ENCODE data around the gene FOXD1. TPM values are rescaled to one million over a fixed set of nuclear protein-coding genes. Genes with fewer than 3 reads are reported as not detected.
"Not testable (repeated sequence)": the region's sequence is repeated elsewhere in the genome, so short reads cannot be mapped to it uniquely, and the experiment has no call there.

The FOXD1 gene
- polyA plus RNA-seq (ENCODE audit: insufficient read length in 3 of 3): 10 to 100 TPM; 11.5 to 16.4 (median 12.7) TPM
- long read RNA-seq, donor 1, transcript FOXD1-202 (1 exons, 2,272 nt): major isoform, 32 of 32 reads
- long read RNA-seq, donor 1, partial matches to known transcripts: 0 of 32 reads
- long read RNA-seq, donor 1, other reads (novel, unspliced or antisense): 0 of 32 reads
- long read RNA-seq, donor 2, transcript FOXD1-202 (1 exons, 2,272 nt): major isoform, 21 of 22 reads
- long read RNA-seq, donor 2, partial matches to known transcripts: 0 of 22 reads
- long read RNA-seq, donor 2, other reads (novel, unspliced or antisense): 0 of 22 reads
- long read RNA-seq, donor 3, transcript FOXD1-202 (1 exons, 2,272 nt): major isoform, 16 of 17 reads
- long read RNA-seq, donor 3, partial matches to known transcripts: 0 of 17 reads
- long read RNA-seq, donor 3, other reads (novel, unspliced or antisense): 0 of 17 reads
- long read RNA-seq, donor 4, transcript FOXD1-202 (1 exons, 2,272 nt): major isoform, 13 of 14 reads
- long read RNA-seq, donor 4, partial matches to known transcripts: 0 of 14 reads
- long read RNA-seq, donor 4, other reads (novel, unspliced or antisense): 0 of 14 reads
- long read RNA-seq, donor 5: 0 reads
- long read RNA-seq, donor 6, transcript FOXD1-202 (1 exons, 2,272 nt): major isoform, 23 of 23 reads
- long read RNA-seq, donor 6, partial matches to known transcripts: 0 of 23 reads
- long read RNA-seq, donor 6, other reads (novel, unspliced or antisense): 0 of 23 reads
- long read RNA-seq, donor 7, transcript FOXD1-202 (1 exons, 2,272 nt): major isoform, 11 of 12 reads
- long read RNA-seq, donor 7, partial matches to known transcripts: 0 of 12 reads
- long read RNA-seq, donor 7, other reads (novel, unspliced or antisense): 0 of 12 reads
- long read RNA-seq, donor 8: 0 reads
- long read RNA-seq, donor 9, transcript FOXD1-202 (1 exons, 2,272 nt): major isoform, 20 of 20 reads
- long read RNA-seq, donor 9, partial matches to known transcripts: 0 of 20 reads
- long read RNA-seq, donor 9, other reads (novel, unspliced or antisense): 0 of 20 reads
- long read RNA-seq, donor 10, transcript FOXD1-202 (1 exons, 2,272 nt): major isoform, 11 of 13 reads
- long read RNA-seq, donor 10, partial matches to known transcripts: 0 of 13 reads
- long read RNA-seq, donor 10, other reads (novel, unspliced or antisense): 0 of 13 reads
- long read RNA-seq, donor 11, transcript FOXD1-202 (1 exons, 2,272 nt): major isoform, 9 of 9 reads
- long read RNA-seq, donor 11, partial matches to known transcripts: 0 of 9 reads
- long read RNA-seq, donor 11, other reads (novel, unspliced or antisense): 0 of 9 reads
- long read RNA-seq, donor 12, transcript FOXD1-202 (1 exons, 2,272 nt): major isoform, 6 of 7 reads
- long read RNA-seq, donor 12, partial matches to known transcripts: 0 of 7 reads
- long read RNA-seq, donor 12, other reads (novel, unspliced or antisense): 0 of 7 reads
- long read RNA-seq, donor 13: 0 reads
- long read RNA-seq, donor 14, transcript FOXD1-202 (1 exons, 2,272 nt): major isoform, 14 of 14 reads
- long read RNA-seq, donor 14, partial matches to known transcripts: 0 of 14 reads
- long read RNA-seq, donor 14, other reads (novel, unspliced or antisense): 0 of 14 reads
- long read RNA-seq, donor 15, transcript FOXD1-202 (1 exons, 2,272 nt): major isoform, 10 of 11 reads
- long read RNA-seq, donor 15, partial matches to known transcripts: 0 of 11 reads
- long read RNA-seq, donor 15, other reads (novel, unspliced or antisense): 0 of 11 reads
- long read RNA-seq, donor 16, transcript FOXD1-202 (1 exons, 2,272 nt): major isoform, 39 of 40 reads
- long read RNA-seq, donor 16, partial matches to known transcripts: 0 of 40 reads
- long read RNA-seq, donor 16, other reads (novel, unspliced or antisense): 0 of 40 reads

DNA sequence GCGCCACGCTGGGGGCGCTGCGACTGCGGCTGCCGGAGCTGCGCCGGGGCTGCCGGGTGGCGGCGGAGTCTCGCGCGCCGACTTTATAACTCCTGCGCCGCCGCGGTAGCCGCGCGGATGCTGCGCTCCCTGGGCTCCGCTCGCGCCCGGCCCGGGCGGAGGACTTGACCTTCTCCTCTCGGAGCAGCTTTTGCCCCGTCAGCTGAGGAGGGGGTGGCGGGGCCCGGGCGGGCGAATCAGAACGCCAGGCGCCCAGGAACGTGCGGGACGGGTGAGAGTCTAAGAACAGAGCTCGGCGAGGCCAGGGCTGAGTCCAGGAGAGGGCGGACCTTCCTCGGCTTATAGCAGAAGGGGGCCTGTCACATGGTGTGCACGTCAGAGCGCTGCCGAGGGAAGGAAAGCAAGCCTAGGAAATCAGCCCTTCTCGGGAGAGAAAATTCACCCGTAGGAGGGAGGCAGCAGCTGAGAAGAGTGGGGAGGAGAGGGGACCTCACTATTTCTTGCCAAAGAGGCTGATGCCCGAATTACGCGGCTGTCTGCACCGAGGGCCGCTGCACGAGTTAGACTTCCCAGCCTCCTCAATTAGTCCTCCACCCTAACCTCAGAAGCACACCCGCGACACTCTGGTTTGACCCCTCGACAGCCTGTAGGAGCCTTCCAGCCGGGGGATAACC, at the start of gene FOXD1:
Gene FOXD1 (minus strand): TSS at position 315 of the 674 bp plus-strand sequence. CDS start 415 bp downstream, outside the sequence.
- peak in 7 of 11 donors; percentile 84 to 91 (median 90) for DNase-seq (ENCODE audit: extremely low read depth in 1 of 11, low read depth in 9 of 11, low spot score in 4 of 11)

DNA sequence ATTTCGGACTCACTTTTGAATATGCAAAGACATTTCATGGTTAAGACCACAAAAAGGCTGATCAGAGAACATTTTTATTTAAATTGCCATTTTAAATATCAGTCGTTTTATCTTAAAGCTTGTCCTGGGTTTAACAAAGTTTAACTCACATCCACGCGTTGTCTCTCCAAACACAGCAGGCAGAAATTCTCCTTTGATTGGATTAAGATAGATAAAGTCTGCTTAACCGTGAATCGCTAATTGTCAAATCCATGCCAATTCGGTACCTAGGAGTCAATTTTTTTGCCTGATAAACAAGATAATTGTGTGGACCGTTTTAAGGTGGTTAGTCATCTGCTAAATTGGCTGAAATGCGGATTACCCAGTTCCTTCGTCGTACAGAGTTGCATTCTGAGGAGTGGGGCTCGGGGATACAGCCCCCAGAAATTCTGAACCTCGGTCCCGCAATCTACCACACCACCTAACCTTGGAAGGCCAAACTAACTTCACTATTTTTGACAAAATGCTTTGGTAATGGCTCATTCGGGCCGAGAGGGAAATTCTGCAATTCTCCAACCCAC, 49.0 kb upstream of the FOXD1 start:
- DNase-seq (ENCODE audit: extremely low read depth in 1 of 11, low read depth in 9 of 11, low spot score in 4 of 11): no peak

DNA sequence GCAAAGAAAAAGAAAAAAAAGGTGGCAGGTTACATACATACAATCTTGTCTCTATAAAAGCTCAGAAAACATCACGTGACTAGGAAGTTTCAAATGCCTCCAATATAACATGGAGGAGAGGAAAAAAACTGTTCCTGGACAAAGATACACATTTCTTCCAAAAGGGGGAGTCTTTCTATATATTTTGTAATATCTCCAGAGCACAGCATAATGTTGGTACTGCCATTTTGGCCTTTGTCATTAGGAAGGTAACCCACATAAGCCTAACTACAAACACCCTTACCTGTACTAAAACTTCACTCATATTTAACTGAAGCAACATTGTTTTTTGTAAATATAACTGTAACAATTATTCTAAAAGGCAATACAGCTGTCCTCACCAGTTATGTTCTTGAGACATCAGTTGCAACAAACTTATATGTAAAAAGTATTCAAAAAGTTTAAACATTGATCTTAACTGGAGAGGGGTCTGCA, 48.4 kb upstream of the FOXD1 start:
- DNase-seq (ENCODE audit: extremely low read depth in 1 of 11, low read depth in 9 of 11, low spot score in 4 of 11): peak in 4 of 11 donors; percentile 36 to 73 (median 48)

DNA sequence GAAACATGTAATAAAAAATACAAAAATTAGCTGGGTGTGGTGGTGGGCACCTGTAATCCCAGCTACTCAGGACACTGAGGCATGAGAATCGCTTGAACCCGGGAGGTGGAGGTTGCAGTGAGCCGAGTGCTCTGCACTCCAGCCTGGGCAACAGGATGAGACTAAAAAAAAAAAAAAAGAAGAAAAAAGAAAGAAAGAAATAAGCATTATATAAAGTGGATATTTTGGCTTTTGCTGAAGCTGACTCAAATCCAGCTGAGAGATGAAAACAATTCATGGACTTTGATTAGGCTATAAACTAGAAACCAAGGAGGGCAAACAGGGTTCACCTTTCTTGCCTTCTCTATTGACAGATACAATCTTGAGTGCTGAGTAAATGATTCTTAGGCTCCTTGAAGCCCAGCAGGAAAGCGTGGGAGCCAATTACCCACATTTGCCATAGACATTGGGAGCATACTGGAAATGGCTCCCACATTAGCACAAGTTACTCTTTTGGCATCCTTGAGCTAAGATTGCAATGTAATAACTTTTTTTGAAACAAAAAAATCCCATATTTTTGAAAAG, 47.3 kb upstream of the FOXD1 start:
- DNase-seq (ENCODE audit: extremely low read depth in 1 of 11, low read depth in 9 of 11, low spot score in 4 of 11): no peak

DNA sequence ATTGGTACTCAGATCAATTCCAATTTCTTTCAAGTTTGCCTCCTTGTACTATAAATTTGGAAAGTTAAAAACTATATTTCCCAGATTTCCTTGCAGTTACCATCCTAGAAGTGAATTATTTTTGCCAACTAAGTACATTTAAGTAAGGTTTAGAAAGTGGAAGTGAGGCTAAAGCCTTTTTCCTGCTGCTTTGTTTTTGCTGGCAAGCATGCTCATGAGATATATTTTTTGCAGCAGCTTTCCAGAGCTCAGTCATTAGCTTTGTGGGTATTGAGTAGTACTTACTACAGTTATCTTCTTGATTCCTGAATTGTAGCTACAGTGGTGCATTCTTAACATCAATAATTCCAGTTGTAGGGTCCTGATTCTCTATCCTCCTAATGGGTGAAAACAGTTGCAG, 46.1 kb upstream of the FOXD1 start:
- peak in 1 of 11 donors; percentile 2 for DNase-seq (ENCODE audit: extremely low read depth in 1 of 11, low read depth in 9 of 11, low spot score in 4 of 11)

DNA sequence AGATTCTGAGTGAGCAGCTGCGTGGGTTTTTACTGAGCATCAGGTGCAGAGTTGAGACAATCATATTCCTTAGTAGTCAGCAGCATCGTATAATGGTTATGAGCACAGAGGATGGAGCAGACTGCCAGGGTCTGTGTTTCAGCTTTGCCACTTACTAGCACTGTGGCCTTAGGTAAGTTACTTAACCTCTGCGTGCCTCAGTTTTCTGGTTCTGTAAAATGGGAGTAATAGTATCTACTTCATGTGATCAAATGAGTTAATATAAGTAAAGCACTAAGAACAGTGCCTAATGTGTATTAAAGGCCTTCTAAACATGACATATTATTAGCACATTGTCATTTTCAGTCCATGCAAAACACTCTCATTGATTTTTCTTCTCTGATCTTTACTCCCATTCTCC, 44.8 kb upstream of the FOXD1 start:
- no peak for DNase-seq (ENCODE audit: extremely low read depth in 1 of 11, low read depth in 9 of 11, low spot score in 4 of 11)

DNA sequence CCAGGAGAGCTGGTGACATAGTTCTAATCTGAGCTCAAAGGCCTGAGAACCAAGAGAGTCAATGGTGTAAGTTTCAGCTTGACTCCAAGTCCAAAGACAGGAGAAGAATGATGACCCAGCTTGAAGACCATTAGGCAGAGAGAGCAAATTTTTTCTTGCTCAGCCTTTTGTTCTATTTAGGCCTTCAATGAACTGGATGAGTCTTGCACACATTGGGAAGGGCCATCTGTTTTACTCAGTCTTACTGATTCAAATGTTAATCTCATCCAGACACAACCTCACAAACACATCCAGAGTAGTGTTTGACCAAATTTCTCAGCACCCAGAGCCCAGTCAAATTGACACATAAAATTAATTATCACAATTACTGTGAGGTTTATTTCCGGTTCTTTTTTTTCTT, 42.6 kb upstream of the FOXD1 start:
- no peak for DNase-seq (ENCODE audit: extremely low read depth in 1 of 11, low read depth in 9 of 11, low spot score in 4 of 11)

DNA sequence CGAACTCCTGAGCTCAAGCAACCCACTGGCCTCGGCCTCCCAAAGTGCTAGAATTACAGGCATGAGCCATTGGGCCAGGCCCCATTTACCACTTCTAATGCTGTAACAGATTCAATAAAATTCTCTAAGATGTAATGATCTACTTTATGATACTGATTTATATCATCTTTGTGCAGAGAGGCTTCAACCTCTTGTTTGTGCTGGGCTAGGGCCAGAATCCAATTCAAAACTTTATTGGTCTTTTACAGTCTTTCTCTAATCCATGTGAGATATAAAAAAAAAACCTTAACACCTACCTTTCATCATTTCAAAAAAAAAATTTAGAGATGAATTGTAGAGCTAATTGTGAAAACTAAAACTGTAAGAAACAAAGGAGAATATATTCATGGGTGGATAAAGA, 41.5 kb upstream of the FOXD1 start:
- DNase-seq (ENCODE audit: extremely low read depth in 1 of 11, low read depth in 9 of 11, low spot score in 4 of 11): no peak

DNA sequence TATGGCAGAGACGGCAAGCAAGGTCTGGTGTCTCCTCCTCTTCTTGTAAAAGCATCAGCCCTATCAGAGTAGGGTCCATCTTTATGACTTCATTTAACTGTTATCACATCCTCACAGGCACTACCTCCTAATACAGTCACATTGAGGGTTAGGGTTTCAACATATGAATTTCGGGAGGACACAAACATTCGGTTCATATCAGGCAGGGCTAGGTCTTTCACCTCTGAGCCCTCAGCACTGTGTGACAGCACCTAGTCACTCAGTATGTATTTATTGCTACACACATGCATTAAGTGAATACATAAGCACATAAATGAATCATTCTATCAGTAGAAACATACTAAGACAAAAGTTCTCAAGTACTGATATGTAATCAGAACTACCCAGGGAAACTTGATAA, 40.2 kb upstream of the FOXD1 start:
- DNase-seq (ENCODE audit: extremely low read depth in 1 of 11, low read depth in 9 of 11, low spot score in 4 of 11): no peak

DNA sequence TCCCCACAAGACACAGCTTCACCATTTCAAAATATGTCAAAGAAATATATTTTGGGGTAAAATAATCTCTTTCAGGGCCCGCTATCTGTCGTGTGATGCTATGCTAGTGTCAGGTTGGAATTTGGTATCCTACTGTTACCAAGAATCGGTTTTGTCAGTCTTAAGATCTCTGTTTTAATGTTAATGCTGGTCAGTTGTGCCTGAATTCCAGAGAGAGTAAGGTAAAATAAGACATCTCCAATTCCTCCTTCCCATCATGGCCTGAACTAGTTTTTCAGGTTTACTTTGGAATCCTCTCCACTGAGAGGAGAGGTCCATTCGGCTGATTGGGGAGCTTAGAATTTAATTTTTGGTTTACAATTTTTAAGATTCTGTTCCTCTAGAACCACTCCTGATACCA, 39.2 kb upstream of the FOXD1 start:
- DNase-seq (ENCODE audit: extremely low read depth in 1 of 11, low read depth in 9 of 11, low spot score in 4 of 11): no peak

DNA sequence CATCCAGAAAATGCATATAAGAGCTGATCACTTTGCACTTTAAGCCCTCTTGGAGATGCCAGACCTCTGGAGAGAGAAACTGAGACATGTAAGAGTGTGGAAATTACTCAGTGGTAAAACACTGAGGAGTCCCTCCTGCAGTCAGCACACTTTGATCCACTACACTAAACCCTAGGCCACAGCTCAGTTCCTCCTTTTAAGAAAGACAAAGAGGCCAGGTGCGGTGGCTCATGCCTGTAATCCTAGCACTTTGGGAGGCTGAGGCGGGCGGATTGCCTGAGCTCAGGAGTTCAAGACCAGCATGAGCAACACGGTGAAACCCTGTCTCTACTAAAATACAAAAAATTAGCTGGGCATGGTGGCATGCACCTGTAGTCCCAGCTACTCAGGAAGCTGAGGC, 38.7 kb upstream of the FOXD1 start:
- DNase-seq (ENCODE audit: extremely low read depth in 1 of 11, low read depth in 9 of 11, low spot score in 4 of 11): not testable (repeated sequence)

DNA sequence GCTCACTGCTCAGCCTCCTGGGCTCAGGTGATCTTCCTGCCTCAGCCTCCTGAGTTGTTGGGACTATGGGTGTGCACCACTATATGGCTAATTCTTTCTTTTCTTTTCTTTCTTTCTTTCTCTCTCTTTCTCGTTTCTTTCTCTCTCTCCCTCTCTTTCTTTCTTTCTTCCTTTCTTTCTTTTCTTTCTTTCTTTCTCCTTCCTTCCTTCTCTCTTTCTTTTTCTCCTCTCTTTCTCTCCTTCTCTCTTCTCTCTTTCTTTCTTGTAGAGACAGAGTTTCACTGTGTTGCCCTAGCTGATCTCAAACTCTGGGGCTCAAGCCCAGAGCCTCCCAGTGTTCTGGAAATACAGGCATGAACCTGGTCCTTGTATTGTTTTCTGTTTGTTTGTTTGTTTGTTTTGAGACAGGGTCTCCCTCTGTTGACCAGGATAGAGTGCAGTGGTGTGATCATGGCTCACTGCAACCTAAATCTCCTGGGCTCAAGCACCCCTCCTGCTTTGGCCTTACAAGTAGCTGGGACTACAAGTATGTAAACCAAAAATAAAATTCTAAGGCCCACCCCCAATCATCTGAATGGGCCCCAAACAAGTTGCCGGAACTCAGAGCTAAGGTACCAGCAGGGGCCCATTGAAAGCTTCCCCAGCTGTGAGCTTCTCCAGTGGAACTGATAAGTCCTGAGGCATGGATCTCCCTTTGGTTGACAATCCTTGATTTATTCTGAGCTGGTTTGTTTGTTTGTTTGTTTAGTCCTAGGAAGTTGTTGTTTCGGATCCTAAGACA, 37.7 kb upstream of the FOXD1 start:
- DNase-seq (ENCODE audit: extremely low read depth in 1 of 11, low read depth in 9 of 11, low spot score in 4 of 11): no peak

DNA sequence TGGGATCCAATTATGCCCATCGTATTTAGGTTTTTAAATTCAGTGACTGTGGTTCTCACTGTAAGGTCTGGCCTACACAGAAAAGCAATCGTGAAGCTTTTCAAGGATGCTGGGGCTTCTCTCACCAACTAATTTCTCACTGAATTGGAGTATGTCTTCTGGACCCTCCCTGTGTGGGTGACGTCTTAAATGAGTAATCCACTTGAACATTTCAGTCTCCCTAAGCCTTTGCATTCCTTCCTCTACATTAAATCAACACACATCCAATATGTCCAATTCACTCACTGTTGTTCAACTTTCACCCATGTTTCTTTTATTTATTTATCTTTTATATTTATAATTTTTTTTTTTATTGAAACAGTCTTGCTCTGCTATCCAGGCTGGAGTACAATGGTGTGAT, 37.1 kb upstream of the FOXD1 start:
- no peak for DNase-seq (ENCODE audit: extremely low read depth in 1 of 11, low read depth in 9 of 11, low spot score in 4 of 11)

DNA sequence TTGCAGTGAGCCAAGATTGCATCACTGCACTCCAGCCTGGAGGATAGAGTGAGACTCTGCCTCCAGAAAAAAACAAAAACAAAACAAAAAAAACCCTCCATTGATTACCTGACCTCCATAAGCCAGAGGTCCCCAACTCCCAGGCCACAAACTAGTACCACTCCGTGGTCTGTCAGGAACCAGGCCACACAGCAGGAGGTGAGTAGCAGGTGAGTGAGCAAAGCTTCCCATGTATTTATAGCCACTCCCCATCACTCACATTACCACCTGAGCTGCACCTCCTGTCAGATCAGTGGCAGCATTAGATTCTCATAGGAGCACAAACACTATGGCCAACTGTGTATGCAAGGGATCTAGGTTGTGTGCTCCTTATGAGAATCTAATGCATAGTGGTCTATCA, 35.9 kb upstream of the FOXD1 start:
- no peak for DNase-seq (ENCODE audit: extremely low read depth in 1 of 11, low read depth in 9 of 11, low spot score in 4 of 11)

DNA sequence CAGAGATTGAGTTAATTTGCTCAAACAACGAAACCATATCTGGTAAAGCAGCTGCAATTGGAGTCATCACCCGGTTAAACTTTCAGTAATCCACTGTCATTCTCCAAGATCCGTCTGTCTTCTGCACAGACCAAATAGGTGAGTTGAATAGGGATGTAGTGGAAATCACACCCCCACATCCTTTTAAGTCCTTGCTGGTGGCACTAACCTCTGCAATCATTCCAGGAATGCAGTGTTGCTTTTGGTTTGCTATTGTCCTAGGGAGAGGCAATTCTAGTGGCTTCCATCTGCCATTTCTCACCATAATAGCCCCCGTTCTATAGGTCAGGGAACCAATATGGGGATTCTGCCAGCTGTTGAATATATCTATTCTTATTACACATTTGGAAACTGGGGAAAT, 35.1 kb upstream of the FOXD1 start:
- DNase-seq (ENCODE audit: extremely low read depth in 1 of 11, low read depth in 9 of 11, low spot score in 4 of 11): no peak
